WTC11 (cell line): ENCODE data around the gene SAMMSON. TPM values are rescaled to one million over a fixed set of nuclear protein-coding genes. Genes with fewer than 3 reads are reported as not detected.

Experiments used
- ATAC-seq: fragments of 200-7000 bp; cut with Tn5 transposase; 2 replicates; pipeline ENCODE4 v1.10.0; 2021; ENCODE audit warnings: mild to moderate bottlenecking, moderate library complexity
- CTCF ChIA-PET: fragments of 300-600 bp; sonication (Branson Sonifier 250); formaldehyde crosslinking; loops from one replicate; lab custom pipeline; 2021; ENCODE audit warnings: antibody characterized with exemption; lab: Charles Lee
- POLR2A ChIA-PET: fragments of 350-600 bp; sonication (Branson Sonifier 250); formaldehyde crosslinking; loops from one replicate; lab custom pipeline; 2021; ENCODE audit warnings: antibody characterized with exemption; lab: Charles Lee
- DNase-seq: peaks from one replicate; pipeline ENCODE4 v3.0.0; 2021; ENCODE audit warnings: low spot score
- H3K27ac Mint-ChIP-seq: 2 replicates; pipeline ENCODE4 v1.8.0; 2021; ENCODE audit warnings: mixed read lengths
- H3K27me3 Mint-ChIP-seq: 2 replicates; pipeline ENCODE4 v1.8.0; 2021; ENCODE audit warnings: low read depth, mild to moderate bottlenecking, moderate library complexity, mixed read lengths
- H3K36me3 Mint-ChIP-seq: 2 replicates; pipeline ENCODE4 v1.8.0; 2021; ENCODE audit warnings: mixed read lengths
- H3K4me1 Mint-ChIP-seq: 2 replicates; pipeline ENCODE4 v1.8.0; 2022; ENCODE audit warnings: mixed read lengths
- H3K4me3 Mint-ChIP-seq: 2 replicates; pipeline ENCODE4 v1.8.0; 2021; ENCODE audit warnings: mild to moderate bottlenecking, moderate library complexity, mixed read lengths
- H3K9me3 Mint-ChIP-seq: 2 replicates; pipeline ENCODE4 v1.8.0; 2021; ENCODE audit warnings: mixed read lengths
- FOXK1 ChIP-seq: sonication (generic); formaldehyde crosslinking; IDR thresholded peaks from 2 replicates; pipeline ENCODE4 v1.8.0; 2022; ENCODE audit warnings: mild to moderate bottlenecking, moderate library complexity, missing genetic modification reagents
- GRHL2 ChIP-seq: fragments of 250-450 bp; sonication (Bioruptor Pico); IDR thresholded peaks from 2 replicates; pipeline ENCODE4 v1.8.0; 2022; ENCODE audit warnings: mild to moderate bottlenecking, moderate library complexity; ENCODE audit not compliant: insufficient replicate concordance, severe bottlenecking
- IRF2 ChIP-seq: sonication (generic); formaldehyde crosslinking; IDR thresholded peaks from 2 replicates; pipeline ENCODE4 v1.8.0; 2022; ENCODE audit warnings: low read depth, missing genetic modification reagents, borderline replicate concordance
- OVOL2 ChIP-seq: fragments of 250-450 bp; sonication (Bioruptor Pico); IDR thresholded peaks from 2 replicates; pipeline ENCODE4 v1.9.0; 2021; ENCODE audit warnings: mild to moderate bottlenecking, borderline replicate concordance
- PRRX2 ChIP-seq: fragments of 250-450 bp; sonication (Bioruptor Pico); IDR thresholded peaks from 2 replicates; pipeline ENCODE4 v1.8.0; 2021; ENCODE audit warnings: mild to moderate bottlenecking
- RORB ChIP-seq: fragments of 250-450 bp; sonication (Bioruptor Pico); IDR thresholded peaks from 2 replicates; pipeline ENCODE4 v1.9.0; 2021; ENCODE audit warnings: mild to moderate bottlenecking
- SMAD3 ChIP-seq: sonication (generic); formaldehyde crosslinking; IDR thresholded peaks from 2 replicates; pipeline ENCODE4 v1.8.0; 2022; ENCODE audit warnings: missing genetic modification reagents, mild to moderate bottlenecking, borderline replicate concordance
- SMAD4 ChIP-seq: sonication (generic); formaldehyde crosslinking; IDR thresholded peaks from 2 replicates; pipeline ENCODE4 v1.8.0; 2022; ENCODE audit warnings: mild to moderate bottlenecking, missing genetic modification reagents
- ZBTB21 ChIP-seq: sonication (generic); formaldehyde crosslinking; IDR thresholded peaks from 2 replicates; pipeline ENCODE4 v1.8.1; 2023; ENCODE audit warnings: mild to moderate bottlenecking, missing genetic modification reagents, borderline replicate concordance
- ZNF232 ChIP-seq: sonication (generic); formaldehyde crosslinking; IDR thresholded peaks from 2 replicates; pipeline ENCODE4 v1.8.0; 2022; ENCODE audit warnings: mild to moderate bottlenecking, missing genetic modification reagents
- ZNF396 ChIP-seq: fragments of 250-450 bp; sonication (Bioruptor Pico); IDR thresholded peaks from 2 replicates; pipeline ENCODE4 v1.8.0; 2021; ENCODE audit warnings: mild to moderate bottlenecking, moderate library complexity, borderline replicate concordance
- ZNF671 ChIP-seq: fragments of 250-450 bp; sonication (Bioruptor Pico); IDR thresholded peaks from 2 replicates; pipeline ENCODE4 v1.8.0; 2021; ENCODE audit warnings: mild to moderate bottlenecking
- total RNA-seq: library from RNA; stranded (reverse); gene quantifications from 3 replicates; pipeline ENCODE4 v1.2.3, GENCODE V29; 2021
- TF ChIP-seq, protein P1 (sequence below): sonication (generic); formaldehyde crosslinking; IDR thresholded peaks from 2 replicates; pipeline ENCODE4 v1.8.0; 2023; ENCODE audit warnings: missing genetic modification reagents
- TF ChIP-seq, protein P2 (sequence below): sonication (generic); formaldehyde crosslinking; IDR thresholded peaks from 2 replicates; pipeline ENCODE4 v1.8.1; 2022; ENCODE audit warnings: low read depth, missing genetic modification reagents, borderline replicate concordance
- TF ChIP-seq, protein P3 (sequence below): sonication (generic); formaldehyde crosslinking; IDR thresholded peaks from 2 replicates; pipeline ENCODE4 v1.8.1; 2022; ENCODE audit warnings: mild to moderate bottlenecking, moderate library complexity, missing genetic modification reagents
- TF ChIP-seq, protein P4 (sequence below): fragments of 250-450 bp; sonication (Bioruptor Pico); IDR thresholded peaks from 2 replicates; pipeline ENCODE4 v1.9.0; 2021; ENCODE audit warnings: mild to moderate bottlenecking
- TF ChIP-seq, protein P5 (sequence below): fragments of 250-450 bp; sonication (Bioruptor Pico); IDR thresholded peaks from 2 replicates; pipeline ENCODE4 v1.9.0; 2021; ENCODE audit warnings: mild to moderate bottlenecking
- TF ChIP-seq, protein P6 (sequence below): fragments of 250-450 bp; sonication (Bioruptor Pico); IDR thresholded peaks from 2 replicates; pipeline ENCODE4 v1.9.0; 2021; ENCODE audit warnings: moderate library complexity, mild to moderate bottlenecking, inconsistent platforms, borderline replicate concordance
- TF ChIP-seq, protein P7 (sequence below): sonication (generic); formaldehyde crosslinking; IDR thresholded peaks from 2 replicates; pipeline ENCODE4 v1.8.0; 2022; ENCODE audit warnings: missing genetic modification reagents

Gene SAMMSON
- total RNA-seq, 1 experiment from 2014 or later, result 0.13 TPM

DNA sequence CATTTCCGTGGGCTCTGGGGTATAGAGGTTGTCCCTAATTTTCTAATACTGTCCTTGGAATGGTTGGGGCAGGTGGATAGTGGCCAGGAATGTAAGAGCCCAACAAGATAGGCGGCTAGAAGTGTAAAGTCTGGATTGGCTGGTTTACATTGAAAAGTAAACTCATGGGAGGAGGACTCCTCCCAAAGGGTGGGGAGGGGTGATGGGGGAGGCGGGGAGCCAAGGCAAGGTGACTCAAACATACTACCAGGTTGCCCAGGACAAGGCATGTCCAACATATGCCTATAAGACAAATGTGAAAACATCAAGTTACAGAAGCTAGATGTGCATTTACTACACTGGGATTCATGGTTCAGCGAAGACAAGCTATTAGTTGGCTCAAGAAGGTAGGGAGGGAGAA lies 14.3 kb upstream of the SAMMSON start (continued):
- TF ChIP-seq, protein P1, sequence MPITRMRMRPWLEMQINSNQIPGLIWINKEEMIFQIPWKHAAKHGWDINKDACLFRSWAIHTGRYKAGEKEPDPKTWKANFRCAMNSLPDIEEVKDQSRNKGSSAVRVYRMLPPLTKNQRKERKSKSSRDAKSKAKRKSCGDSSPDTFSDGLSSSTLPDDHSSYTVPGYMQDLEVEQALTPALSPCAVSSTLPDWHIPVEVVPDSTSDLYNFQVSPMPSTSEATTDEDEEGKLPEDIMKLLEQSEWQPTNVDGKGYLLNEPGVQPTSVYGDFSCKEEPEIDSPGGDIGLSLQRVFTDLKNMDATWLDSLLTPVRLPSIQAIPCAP, result no peak
- TF ChIP-seq OVOL2 (no peak), PRRX2 (CRISPR knock-in tag) (no peak)
- TF ChIP-seq, protein P2, sequence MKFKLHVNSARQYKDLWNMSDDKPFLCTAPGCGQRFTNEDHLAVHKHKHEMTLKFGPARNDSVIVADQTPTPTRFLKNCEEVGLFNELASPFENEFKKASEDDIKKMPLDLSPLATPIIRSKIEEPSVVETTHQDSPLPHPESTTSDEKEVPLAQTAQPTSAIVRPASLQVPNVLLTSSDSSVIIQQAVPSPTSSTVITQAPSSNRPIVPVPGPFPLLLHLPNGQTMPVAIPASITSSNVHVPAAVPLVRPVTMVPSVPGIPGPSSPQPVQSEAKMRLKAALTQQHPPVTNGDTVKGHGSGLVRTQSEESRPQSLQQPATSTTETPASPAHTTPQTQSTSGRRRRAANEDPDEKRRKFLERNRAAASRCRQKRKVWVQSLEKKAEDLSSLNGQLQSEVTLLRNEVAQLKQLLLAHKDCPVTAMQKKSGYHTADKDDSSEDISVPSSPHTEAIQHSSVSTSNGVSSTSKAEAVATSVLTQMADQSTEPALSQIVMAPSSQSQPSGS (CRISPR knock-in tag), result no peak

DNA sequence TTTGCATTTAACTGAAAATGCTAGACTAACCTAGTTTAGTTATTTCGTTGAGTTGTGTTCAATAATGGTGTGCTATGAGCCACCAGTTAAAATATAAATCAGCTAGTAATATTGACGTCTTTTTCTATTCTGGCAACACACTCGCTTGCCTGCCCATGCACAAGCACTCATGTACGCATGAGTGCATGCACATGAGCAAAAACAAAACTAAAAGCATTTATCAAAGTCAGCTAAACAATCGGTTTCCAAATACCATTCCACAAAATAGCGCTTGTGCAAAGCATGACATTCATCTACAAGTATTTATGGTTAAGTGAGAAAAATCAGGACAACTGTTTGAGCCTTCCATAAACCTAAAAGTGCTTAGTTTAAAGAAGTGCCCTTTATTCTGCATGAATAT lies 13.1 kb upstream of the SAMMSON start:
- H3K4me3 Mint-ChIP-seq, result no peak overlapping the region
- POLR2A ChIA-PET, result no interaction called here
- CTCF ChIA-PET, result no interaction called here
- H3K27me3 Mint-ChIP-seq, result peaks cover 43% of the 10 kb centered on the region
- no peak for ATAC-seq
- H3K36me3 Mint-ChIP-seq, result no peaks in the 10 kb centered on the region
- peaks cover 11% of the 10 kb centered on the region for H3K4me1 Mint-ChIP-seq
- TF ChIP-seq ZNF232 (CRISPR knock-in tag), result no peak
- TF ChIP-seq ZNF671, result no peak
- TF ChIP-seq, protein P3, sequence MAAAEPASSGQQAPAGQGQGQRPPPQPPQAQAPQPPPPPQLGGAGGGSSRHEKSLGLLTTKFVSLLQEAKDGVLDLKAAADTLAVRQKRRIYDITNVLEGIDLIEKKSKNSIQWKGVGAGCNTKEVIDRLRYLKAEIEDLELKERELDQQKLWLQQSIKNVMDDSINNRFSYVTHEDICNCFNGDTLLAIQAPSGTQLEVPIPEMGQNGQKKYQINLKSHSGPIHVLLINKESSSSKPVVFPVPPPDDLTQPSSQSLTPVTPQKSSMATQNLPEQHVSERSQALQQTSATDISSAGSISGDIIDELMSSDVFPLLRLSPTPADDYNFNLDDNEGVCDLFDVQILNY (CRISPR knock-in tag), result no peak
- TF ChIP-seq, protein P2 (CRISPR knock-in tag), result no peak
- TF ChIP-seq ZNF396 (CRISPR knock-in tag), result no peak
- no peak for TF ChIP-seq SMAD4 (CRISPR knock-in tag)
- TF ChIP-seq, protein P4, sequence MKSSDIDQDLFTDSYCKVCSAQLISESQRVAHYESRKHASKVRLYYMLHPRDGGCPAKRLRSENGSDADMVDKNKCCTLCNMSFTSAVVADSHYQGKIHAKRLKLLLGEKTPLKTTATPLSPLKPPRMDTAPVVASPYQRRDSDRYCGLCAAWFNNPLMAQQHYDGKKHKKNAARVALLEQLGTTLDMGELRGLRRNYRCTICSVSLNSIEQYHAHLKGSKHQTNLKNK (CRISPR knock-in tag), result no peak
- TF ChIP-seq RORB (CRISPR knock-in tag), result no peak
- TF ChIP-seq, protein P5, sequence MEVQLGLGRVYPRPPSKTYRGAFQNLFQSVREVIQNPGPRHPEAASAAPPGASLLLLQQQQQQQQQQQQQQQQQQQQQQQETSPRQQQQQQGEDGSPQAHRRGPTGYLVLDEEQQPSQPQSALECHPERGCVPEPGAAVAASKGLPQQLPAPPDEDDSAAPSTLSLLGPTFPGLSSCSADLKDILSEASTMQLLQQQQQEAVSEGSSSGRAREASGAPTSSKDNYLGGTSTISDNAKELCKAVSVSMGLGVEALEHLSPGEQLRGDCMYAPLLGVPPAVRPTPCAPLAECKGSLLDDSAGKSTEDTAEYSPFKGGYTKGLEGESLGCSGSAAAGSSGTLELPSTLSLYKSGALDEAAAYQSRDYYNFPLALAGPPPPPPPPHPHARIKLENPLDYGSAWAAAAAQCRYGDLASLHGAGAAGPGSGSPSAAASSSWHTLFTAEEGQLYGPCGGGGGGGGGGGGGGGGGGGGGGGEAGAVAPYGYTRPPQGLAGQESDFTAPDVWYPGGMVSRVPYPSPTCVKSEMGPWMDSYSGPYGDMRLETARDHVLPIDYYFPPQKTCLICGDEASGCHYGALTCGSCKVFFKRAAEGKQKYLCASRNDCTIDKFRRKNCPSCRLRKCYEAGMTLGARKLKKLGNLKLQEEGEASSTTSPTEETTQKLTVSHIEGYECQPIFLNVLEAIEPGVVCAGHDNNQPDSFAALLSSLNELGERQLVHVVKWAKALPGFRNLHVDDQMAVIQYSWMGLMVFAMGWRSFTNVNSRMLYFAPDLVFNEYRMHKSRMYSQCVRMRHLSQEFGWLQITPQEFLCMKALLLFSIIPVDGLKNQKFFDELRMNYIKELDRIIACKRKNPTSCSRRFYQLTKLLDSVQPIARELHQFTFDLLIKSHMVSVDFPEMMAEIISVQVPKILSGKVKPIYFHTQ (CRISPR knock-in tag), result no peak
- no peak for TF ChIP-seq FOXK1
- TF ChIP-seq SMAD3 (CRISPR knock-in tag), result no peak
- TF ChIP-seq, protein P6, sequence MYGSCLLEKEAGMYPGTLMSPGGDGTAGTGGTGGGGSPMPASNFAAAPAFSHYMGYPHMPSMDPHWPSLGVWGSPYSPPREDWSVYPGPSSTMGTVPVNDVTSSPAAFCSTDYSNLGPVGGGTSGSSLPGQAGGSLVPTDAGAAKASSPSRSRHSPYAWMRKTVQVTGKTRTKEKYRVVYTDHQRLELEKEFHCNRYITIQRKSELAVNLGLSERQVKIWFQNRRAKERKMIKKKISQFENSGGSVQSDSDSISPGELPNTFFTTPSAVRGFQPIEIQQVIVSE (CRISPR knock-in tag), result no peak
- no peak for TF ChIP-seq IRF2 (CRISPR knock-in tag)
- TF ChIP-seq, protein P7, sequence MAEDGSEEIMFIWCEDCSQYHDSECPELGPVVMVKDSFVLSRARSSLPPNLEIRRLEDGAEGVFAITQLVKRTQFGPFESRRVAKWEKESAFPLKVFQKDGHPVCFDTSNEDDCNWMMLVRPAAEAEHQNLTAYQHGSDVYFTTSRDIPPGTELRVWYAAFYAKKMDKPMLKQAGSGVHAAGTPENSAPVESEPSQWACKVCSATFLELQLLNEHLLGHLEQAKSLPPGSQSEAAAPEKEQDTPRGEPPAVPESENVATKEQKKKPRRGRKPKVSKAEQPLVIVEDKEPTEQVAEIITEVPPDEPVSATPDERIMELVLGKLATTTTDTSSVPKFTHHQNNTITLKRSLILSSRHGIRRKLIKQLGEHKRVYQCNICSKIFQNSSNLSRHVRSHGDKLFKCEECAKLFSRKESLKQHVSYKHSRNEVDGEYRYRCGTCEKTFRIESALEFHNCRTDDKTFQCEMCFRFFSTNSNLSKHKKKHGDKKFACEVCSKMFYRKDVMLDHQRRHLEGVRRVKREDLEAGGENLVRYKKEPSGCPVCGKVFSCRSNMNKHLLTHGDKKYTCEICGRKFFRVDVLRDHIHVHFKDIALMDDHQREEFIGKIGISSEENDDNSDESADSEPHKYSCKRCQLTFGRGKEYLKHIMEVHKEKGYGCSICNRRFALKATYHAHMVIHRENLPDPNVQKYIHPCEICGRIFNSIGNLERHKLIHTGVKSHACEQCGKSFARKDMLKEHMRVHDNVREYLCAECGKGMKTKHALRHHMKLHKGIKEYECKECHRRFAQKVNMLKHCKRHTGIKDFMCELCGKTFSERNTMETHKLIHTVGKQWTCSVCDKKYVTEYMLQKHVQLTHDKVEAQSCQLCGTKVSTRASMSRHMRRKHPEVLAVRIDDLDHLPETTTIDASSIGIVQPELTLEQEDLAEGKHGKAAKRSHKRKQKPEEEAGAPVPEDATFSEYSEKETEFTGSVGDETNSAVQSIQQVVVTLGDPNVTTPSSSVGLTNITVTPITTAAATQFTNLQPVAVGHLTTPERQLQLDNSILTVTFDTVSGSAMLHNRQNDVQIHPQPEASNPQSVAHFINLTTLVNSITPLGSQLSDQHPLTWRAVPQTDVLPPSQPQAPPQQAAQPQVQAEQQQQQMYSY (CRISPR knock-in tag), result no peak
- TF ChIP-seq GRHL2, result no peak
- no peak for TF ChIP-seq ZBTB21 (CRISPR knock-in tag)
- TF ChIP-seq, all 79 proteins: peak for 0
- no peak for DNase-seq
- 0 out of 2 replicates have a peak, but pooled peaks cover 4% of the 10 kb centered on the region for H3K9me3 Mint-ChIP-seq
- no peak overlapping the region for H3K27ac Mint-ChIP-seq
